ENCODE results near the gene NAB2.
A peak's percentile ranks its signal among the peaks of the same experiment; 100 is the strongest.

Gene NAB2

GRCh38 chr12:57135527-57136326, 46.8 kb downstream of the NAB2 start:
- DNase-seq: no peak

- peak; percentile 66 for DNase-seq
Observed at GRCh38 chr12:57138526-57139272, 49.8 kb downstream of the NAB2 start.

GRCh38 chr12:57139796-57140649, 51.1 kb downstream of the NAB2 start:
- DNase-seq: peak; percentile 69

GRCh38 chr12:57141249-57141648, 52.3 kb downstream of the NAB2 start:
- DNase-seq: no peak

GRCh38 chr12:57142121-57142520, 53.2 kb downstream of the NAB2 start:
- DNase-seq: no peak

GRCh38 chr12:57142727-57143126, 53.8 kb downstream of the NAB2 start:
- no peak for DNase-seq

- no peak for DNase-seq
Observed at GRCh38 chr12:57143454-57143853, 54.5 kb downstream of the NAB2 start.
